Fibroblast of the aortic adventitia (primary cell): ENCODE results near the gene DOP1B. TPM values are rescaled to one million over a fixed set of nuclear protein-coding genes. Genes with fewer than 3 reads are reported as not detected.
"Not testable (repeated sequence)": the region's sequence is repeated elsewhere in the genome, so short reads cannot be mapped to it uniquely, and the experiment has no call there.

Experiments
- DNase-seq: peaks from one replicate; pipeline ENCODE4 v3.0.0-alpha.2; 2010; ENCODE audit warnings: low read depth
- H3K4me3 ChIP-seq: 2 replicates; pipeline ENCODE4 v1.5.1; 2011; ENCODE audit warnings: low read depth, mild to moderate bottlenecking, control low read depth, low read length, moderate library complexity
- CTCF ChIP-seq: IDR thresholded peaks from 2 replicates; pipeline ENCODE4 v1.5.1; 2011; ENCODE audit warnings: mild to moderate bottlenecking, low read length, control low read depth, inconsistent platforms; ENCODE audit not compliant: insufficient read depth
- total RNA-seq: library from RNA; depleted of rRNA; stranded (reverse); fragments of >200 nt; gene quantifications from 2 replicates; pipeline ENCODE4 v1.2.3, GENCODE V29; 2012; ENCODE audit warnings: low replicate concordance

The DOP1B gene
- total RNA-seq, 1 donor: 25.8 TPM

GRCh38 chr21:36188937-36189336, 32.3 kb downstream of the DOP1B start:
- no peak overlapping the region for H3K4me3 ChIP-seq
- no peak for TF ChIP-seq CTCF
- DNase-seq: no peak

GRCh38 chr21:36190736-36191135, 34.1 kb downstream of the DOP1B start:
- no peak overlapping the region for H3K4me3 ChIP-seq
- no peak for TF ChIP-seq CTCF
- DNase-seq: no peak

GRCh38 chr21:36193200-36193599, 36.6 kb downstream of the DOP1B start:
- TF ChIP-seq CTCF: no peak
- H3K4me3 ChIP-seq: no peak overlapping the region
- DNase-seq: no peak

GRCh38 chr21:36194024-36194423, 37.4 kb downstream of the DOP1B start:
- TF ChIP-seq CTCF: no peak
- H3K4me3 ChIP-seq: no peak overlapping the region
- DNase-seq: no peak

GRCh38 chr21:36195613-36196012, 39.0 kb downstream of the DOP1B start:
- no peak overlapping the region for H3K4me3 ChIP-seq
- TF ChIP-seq CTCF: no peak
- no peak for DNase-seq

- H3K4me3 ChIP-seq: no peak overlapping the region
- DNase-seq: no peak
- no peak for TF ChIP-seq CTCF
Measured at GRCh38 chr21:36199021-36199420, 42.4 kb downstream of the DOP1B start.

GRCh38 chr21:36199575-36199974, 43.0 kb downstream of the DOP1B start:
- DNase-seq, H3K4me3 ChIP-seq: not testable (repeated sequence)
